ENCODE results near the gene RAP1GAP.

RAP1GAP gene

DNA sequence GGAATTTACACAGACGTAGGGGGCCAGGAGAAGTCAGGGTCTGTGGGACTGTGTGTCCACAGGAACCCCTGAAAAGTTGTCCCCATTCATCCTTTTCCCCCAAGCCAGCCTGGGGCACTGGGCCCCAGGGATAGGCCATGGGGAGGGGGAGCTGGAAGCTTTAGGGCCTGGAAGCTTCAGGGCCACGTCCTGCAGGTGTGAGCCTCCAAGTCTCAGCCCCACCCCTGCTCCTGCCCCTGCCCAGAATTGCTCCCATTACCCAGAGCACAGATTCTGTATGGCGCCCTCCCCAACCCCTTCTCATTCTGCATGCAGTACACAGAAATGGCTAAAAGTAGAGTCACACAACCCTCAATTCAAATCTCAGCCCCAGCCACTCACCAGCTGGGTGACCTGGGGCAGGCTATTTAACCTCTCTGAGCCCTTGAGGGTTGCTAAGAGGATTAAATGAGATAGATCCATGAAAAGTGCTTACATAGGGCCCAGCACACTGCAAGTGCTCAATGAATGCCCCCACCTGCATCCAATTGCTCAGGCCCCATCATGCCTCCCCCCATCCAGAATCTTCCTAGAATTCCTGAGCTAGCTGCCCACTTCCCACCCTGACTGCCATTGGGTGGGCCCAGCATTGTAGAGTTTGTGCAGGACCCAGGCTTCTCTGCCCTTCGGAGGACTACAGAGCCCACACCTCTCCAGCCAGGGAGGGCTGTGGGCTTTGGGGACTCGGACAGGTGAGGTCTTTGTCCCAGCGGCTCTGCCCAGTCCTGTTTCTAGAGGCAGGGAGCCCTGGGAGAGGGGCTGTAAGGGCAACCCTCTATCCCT lies 6.5 kb downstream of the RAP1GAP start:
- DNase-seq (ENCODE audit: low spot score) = no peak

DNA sequence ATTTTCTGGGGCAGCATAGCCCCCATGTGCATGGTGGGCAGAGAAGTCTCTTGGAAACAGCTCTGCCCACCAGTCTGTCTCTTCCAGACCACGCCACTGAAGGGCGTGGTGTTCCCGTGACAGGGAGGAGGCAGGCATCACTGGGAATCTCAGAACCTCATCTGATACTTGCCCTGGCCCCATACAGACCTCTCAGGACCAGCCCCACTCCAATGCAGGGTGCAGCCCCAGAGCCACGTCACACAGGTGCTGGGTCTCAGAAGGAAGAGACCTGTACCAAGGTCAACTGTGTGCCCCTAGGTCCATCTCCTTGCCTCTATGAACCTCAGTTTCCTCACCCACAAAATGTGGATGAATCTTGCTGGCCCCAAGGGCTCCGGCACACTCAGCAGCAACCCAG lies 7.3 kb downstream of the RAP1GAP start:
- no peak for DNase-seq (ENCODE audit: low spot score)

DNA sequence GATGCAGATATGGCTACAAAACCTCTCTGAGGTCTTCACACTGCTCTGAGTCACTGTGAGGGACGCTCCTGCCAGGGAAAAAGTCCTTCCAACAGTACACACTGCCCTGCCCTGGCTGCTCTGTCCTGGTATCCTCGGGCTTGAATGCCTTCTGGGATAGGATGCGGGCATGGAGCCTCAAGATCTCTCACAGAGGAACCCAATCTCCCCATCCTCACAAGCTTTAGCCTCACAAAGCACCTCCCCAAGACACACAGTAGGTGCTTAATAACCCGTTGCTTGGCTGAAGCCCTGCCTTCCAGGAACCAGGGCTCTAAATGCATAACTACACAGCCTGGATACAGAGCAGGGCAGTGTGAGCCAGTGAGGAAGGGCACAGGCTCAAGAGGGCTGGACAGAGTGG lies 9.2 kb downstream of the RAP1GAP start:
- no peak for DNase-seq (ENCODE audit: low spot score)

DNA sequence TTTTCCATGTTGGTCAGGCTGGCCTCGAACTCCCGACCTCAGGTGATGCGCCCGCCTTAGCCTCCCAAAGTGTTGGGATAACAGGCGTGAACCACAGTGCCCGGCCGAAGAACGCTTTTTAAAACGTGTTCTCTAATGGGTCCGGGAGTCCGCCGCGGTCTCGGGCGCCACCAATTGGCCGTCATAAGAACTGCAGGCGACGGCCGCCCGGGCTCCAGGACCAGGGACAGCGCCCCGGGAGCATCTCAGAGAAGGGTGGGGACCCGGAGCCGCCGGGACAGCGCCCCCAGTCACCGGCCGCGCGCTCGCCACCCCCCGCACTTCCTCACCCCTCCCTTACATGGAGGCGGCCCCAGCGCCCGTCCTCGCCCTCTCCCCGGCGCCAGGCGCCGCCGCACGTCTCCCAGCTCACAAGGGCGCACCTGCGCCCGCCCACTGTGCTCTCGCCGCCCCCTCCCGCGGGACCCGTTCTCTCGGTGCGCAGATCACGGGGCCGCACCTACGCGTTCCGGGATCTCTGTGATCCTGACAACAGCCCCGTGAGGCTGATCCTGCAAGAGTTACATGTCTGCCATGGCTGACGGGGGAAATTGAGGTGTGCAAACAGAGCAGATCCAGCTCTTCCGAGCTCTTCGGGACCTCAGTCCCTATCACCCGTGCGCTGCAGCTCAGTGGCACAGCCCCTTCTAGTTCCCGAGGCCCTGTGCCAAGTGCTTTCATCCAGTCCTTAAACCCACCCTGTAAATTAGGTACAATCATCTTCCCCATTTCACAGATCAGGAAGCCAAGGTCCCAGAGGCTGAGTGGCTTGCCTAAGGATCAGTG lies 9.8 kb downstream of the RAP1GAP start:
- DNase-seq (ENCODE audit: low spot score) = peak; percentile 89

DNA sequence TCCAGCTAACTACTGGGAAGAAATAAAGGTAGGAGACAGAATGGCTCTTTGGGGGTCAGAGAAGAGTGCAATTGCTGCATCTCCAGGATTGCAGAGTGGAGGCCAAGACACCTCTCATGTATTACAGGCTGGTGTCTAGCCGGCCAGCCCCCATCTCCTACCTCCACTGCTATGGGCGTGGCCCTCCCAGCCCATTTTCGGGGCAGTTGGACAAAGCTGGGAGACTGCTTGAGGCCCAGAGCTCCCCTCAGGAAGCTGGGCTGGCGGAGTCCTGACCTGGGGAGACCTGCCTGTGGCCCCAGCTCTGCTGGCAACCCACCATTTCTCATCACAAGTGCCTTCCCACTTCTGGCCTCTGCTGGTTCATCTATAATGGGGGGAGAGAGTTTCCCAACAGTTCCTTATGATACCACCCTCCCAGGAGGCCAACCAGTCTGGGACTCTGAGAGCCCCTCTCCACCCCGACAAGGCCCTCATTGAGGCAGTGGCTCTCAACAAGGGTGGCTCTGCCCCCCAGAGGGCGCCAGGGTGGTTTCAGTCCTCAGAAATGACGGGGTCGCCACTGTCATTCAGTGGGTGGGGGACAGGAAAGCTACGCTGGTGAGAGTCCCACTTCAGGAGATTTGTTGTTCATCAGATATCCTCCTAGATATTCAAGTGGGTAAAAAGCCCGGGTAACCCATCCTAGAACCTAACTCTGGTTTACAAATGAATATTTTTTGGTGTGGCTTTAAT lies 11.5 kb downstream of the RAP1GAP start:
- DNase-seq (ENCODE audit: low spot score) = no peak

DNA sequence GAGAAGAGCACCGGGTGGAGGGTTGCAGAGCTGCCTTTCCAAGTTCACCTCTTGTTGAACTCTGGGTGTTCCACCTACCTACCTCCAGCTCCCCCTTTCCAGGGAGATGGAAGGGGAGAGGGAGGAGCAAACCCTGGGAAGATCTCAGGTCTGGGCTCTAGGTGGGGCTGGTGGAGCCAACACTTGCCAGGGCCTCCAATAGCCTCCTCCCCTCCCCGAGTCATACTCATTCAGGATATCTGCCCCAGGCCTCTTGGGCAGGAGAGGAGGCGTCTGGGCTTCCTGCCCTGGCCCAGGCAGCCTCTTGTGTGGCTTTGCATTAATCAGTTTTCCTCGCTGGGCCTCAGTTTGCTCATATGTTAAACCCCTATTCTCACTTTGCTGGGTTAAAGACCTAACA lies 13.4 kb downstream of the RAP1GAP start:
- DNase-seq (ENCODE audit: low spot score) = no peak

DNA sequence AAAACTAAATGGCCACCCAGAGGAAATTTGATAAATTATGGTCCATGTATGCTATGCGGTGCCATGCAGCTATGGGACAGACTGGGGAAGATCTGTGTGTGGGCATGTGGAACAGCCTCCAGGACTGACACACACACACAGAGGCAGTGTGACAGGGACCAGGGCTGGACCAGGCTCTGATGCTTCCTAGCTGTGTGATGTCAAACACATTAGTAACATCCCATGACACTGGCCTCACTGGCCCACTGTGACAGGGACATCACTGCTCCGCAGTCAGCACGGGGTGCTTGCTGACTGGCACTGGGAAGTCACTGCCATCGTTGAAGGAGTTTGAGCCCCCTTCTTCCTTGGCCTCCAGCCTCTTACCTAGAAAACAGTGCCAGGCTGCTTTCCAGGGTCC lies 13.9 kb downstream of the RAP1GAP start:
- DNase-seq (ENCODE audit: low spot score) = no peak

DNA sequence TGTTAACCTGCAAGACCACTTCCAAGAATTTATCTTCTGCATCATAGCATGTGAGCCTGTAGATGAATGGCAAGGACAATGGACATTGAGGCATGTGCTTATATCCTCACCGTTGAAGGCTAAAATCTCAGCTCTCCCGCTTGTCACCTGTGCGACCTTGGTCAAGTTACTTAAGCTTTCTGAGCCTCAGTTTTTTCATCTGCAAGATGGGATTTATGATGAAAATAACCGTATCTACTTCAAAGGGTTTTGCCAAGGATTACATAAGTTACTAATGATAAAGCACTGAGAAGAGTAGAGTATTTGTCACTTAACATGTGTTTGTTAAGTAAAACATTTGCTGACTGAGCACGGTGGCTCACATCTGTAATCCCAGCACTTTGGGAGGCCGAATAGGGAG lies 14.9 kb downstream of the RAP1GAP start:
- no peak for DNase-seq (ENCODE audit: low spot score)

DNA sequence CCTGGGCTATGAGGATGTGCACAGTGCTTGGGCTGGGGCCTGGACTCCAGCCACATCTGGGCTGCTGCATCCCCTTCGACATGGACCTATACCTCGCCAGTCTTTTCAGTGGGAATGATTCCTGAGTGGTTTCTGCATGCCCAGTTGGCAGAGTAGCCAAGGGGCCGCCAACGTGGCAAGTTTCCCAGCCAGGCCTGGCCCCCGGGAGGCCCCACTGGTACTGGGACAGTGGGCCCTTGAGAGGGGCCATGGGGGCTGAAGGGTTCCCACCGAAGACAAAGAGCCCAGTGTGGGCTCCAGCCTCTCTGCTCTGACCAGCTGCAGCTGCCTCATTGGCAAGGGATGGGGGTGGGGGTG lies 15.4 kb downstream of the RAP1GAP start:
- DNase-seq (ENCODE audit: low spot score) = no peak

DNA sequence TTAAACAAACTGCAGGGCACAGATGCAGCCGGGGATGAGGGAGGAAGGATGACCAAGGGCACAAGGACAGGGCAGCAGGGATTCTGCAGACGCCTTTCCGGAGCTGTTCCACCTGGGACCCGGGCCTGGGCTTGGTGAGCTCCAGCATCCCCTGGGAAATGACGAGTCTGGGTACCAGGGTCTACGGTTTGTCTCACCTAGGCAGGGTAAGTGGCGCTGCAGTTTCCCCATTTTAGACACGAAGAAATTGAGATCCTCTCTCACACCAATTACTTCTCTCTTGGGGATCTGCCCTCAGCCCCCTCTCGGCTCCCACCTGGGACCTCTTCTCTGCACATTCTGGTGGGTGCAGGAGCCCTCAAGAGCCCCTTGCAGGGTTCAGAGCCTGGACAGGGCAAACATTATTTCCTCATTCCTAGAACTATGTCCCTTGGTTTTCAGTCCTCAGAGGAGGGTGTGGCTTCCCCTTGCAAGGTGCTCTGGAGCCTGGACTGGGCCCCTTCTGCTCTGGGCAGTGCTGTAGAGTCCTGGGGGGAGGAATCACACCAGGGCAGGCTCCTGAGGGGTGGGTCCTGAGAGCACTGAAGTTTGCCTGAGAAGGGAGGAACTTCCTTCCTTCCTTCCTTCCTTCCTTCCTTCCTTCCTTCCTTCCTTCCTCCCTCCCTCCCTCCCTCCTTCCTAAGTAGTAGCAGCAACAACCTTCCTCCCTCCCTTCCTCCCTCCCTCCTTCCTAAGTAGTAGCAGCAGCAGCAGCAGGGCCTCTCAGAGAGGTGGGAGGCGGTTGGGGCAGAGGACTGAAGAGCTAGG lies 16.0 kb downstream of the RAP1GAP start:
- DNase-seq (ENCODE audit: low spot score) = no peak

DNA sequence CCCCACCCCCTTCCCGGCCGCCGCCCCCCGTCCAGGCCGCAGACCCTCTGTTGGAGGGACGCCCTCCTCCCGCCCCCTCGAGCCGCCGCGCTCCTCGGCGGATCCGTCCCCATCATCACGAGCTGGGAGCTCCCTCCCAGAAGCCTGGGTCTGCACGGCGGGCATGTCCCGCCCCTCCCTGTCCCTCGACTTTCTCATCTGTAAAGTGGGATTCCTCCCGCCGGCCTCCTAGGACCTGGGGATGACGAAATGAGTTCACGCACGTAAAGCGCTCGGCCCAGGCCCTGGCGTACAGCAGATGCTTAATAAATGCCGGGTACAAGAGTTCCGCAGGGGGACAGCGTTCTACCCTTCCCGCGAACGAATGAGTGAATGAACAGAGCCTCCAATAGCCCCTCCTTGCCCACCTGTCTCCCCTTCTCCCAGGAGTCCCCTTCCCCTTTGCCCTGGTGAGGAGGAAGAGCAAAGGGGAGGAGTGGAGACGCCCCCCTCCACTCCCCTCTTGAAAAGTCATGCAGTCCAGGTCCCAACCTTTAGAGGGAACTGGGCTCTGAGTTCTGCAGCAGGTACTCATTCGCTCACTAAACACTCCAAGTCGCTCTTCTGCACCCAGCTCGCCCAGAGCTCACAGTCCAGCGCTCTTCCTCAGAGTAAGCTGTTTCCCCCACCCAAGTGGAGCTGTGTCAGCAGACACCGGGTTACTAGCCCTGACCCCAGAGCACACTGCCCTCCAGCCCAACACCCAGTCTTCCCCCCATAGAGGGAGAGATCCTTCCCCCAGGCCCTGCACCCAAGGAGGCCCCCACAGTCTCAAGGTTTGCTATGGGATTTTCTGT lies 16.8 kb downstream of the RAP1GAP start:
- DNase-seq (ENCODE audit: low spot score) = no peak

DNA sequence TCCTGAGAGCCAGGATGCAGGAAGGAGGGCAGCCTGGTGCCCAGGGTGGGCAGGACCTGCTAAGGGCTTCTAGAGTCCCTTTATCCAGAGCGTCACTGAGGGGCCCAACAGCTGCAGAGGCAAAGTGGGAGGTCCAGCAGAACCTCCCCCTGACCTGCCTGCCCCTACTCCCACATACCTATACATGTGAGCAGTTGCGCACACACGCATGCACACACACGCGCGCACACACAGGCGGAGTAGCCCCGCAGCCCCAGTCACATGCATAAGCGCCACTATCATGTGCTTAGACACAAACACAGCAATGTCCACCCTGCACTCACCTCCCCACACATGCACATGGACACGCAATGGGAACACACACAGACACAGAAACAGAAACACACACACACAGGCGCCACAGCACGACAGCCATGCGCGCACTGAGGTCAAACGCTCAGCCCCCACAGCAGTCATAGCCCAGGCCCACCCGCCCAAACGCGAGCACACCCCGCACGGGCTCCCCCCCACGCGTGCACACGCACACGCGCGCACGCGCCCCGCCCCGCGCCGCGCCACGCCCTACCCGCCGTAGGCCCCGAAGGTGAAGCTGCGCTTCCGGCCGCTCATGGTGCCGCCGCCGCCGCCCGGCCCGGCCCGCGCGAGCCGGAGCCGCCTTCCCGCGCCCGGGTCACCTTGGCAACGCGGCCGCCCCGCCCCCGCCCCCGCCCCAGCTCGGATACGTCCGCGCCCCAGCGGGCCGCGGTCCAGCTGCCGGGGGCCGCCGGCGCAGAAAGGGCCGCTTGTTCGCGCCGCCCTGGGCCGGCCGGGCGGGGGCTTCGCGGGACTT lies 17.7 kb downstream of the RAP1GAP start:
- DNase-seq (ENCODE audit: low spot score) = no peak

DNA sequence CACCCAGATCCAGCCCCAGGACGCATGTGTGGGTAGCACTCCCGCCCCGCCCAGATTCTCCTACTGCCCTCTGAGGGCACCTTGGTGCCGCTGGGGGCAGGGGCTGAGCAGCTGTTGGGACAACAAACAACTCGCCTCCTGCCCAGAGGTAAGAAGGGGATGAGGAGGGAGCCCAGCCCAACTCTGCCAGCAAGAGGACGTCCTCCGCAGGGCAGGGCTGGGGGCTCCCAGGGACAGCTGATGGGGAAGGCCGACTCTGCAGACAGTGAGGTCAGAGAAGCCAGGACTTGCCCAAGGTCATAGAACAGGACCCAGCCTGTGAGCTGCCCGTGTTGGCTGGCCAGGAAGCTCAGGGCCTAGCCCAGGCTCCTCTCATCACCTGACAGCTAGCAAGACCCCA lies 18.8 kb downstream of the RAP1GAP start:
- no peak for DNase-seq (ENCODE audit: low spot score)

DNA sequence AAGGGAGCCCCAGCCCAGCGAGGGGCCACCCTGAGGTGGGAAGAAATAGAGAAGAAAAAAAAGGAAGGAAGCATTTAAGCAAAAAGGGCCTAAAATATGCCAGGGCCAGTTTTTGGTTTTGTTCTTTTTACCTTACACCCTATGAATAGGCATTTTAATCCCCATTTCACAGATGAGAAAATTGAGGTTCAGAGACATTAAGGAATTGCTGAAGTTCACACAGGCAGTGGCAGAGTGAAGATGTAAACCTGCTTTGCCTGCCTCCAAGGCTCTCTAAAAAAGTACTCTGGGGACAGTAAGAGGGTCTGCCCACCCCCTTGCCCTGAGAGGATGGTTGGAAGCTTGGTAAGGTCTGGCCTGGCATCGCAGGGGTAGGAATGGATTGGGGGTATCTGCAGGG lies 19.8 kb downstream of the RAP1GAP start:
- DNase-seq (ENCODE audit: low spot score) = no peak

DNA sequence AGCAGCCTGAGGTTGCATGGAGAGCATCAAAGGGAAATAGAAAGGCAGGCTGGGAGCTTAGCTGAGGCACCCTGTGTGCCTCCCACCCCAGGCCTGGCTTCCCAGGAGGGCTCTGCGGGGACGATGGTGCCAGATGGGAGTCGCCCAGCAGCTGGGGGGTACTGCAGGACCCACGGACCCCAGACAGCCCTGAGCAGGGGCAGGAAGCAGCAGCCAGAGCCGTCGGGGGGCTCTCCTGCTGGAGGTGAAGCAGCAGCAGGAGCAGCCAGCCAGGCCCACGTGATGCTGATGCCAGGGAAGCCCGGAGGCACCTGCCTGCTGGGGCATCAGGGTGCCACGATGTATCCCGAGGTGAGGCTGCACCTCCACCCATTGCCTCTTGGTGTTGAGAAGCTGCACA lies 20.4 kb downstream of the RAP1GAP start:
- DNase-seq (ENCODE audit: low spot score) = no peak

DNA sequence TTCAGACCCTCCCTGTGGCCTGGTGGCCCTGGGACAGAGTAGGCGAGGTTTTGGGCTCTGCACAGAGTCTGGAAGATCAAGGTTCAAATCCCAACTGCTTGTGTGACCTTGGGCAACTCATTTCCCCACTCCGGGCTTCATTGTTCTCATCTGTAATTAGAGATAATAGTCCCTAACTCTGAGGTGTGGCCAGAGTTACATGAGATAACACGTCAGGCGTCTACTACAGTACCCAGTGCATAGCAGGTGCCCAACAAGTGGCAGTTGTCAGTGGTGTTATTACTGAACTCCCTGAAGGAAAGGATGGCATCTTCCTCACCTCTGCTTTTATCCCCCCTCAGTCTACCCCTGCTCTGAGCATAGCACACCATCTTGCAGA lies 20.8 kb downstream of the RAP1GAP start:
- no peak for DNase-seq (ENCODE audit: low spot score)

DNA sequence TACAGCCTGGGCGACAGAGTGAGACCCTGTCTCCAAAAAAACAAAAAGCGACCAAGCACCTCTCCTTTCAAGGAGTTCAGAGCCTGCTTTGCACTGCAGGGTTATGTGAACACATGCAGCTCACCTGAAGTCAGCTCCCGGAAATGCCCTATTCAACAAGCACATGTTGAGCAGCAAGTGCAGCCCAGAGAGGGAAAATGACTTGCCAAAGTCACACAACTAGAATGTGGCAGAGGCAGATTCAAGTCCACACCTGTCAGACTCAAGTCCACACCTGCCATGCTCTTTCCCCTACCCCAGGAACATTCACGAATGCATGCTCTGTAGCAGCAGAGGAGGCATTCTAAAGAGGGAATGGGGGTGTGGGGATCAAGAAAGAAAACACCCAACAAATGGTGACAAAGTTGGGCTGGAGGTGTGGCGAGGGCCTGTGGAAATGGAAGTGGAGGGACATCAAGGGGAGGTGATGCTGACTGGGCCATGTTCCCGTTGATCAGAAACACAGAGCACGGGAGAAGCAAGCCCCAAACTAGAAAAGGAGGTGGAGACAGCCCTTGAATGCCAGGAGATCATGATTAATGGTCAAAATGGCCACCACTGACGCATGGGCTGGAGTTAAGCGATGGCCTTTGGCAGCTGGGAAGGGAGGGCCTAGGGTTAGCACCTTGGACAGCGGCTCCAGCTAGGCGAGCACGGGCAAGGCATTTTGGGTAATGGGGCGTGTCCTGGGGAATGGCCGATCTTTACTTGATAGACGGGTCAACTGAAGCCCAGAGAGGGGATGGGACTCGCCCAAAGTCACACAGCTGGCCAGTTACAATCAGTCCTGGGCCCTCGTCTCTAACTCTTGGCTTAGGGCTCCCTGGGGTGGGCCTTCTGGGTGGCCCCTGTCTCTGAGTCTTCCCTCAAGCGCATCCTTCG lies 21.5 kb downstream of the RAP1GAP start:
- DNase-seq (ENCODE audit: low spot score) = no peak

DNA sequence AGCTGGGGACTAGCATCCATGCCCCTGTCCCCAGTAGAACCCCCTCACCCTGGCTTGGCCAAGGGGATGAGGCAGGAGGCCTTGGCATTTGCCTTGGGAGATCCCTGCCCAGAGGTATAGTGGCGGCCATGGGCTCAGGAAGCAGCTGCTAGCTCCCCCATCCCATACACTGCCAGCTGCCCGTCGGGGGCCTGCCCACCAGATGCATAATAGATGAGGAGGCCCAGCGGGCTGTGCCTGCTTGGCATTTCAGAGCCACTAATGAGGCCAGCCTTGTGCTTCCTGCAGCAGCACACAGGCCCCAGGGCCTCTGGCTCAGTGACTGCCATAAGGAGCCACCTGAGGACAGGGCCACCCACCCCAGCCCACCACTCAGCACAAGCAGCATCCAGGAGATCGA lies 23.6 kb downstream of the RAP1GAP start:
- no peak for DNase-seq (ENCODE audit: low spot score)

DNA sequence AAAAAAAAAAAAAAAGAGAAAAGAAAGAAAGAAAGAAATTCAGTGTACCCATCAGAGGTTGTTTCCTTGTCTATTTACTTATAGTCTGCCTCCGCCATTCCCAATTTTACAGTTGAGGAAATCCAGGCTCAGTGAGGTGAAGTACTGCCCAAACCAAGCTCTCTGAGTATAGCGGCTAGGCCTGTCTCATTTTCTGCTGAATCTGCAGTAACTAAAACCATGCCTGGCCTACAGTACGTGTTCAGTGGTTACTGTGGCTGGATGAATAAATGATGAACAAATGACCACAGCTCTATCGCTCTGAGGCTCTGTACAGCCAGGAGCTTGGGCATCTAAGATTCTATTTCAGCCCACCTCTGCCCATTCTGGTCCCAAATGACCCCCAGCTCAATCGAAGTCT lies 24.3 kb downstream of the RAP1GAP start:
- DNase-seq (ENCODE audit: low spot score) = no peak

Measured in left forelimb (tissue), 1 donor.